HEK293T (cell line): Measurements from ENCODE around the gene BNIP2.
"Not testable (repeated sequence)": the region's sequence is repeated elsewhere in the genome, so short reads cannot be mapped to it uniquely, and the experiment has no call there.

Experiments used
- CTCF ChIA-PET: fragments of 350-600 bp; formaldehyde crosslinking; extraction: SDS; loops from one replicate; lab custom pipeline; 2021; ENCODE audit warnings: antibody characterized with exemption, inconsistent platforms; lab: Yijun Ruan, JAX
- POLR2A ChIA-PET: fragments of 350-600 bp; formaldehyde crosslinking; extraction: SDS; loops from one replicate; lab custom pipeline; 2020; ENCODE audit warnings: antibody characterized with exemption, inconsistent platforms; lab: Yijun Ruan, JAX
- DNase-seq: peaks from one replicate; pipeline ENCODE4 v3.0.0; 2012; ENCODE audit warnings: mixed read lengths; ENCODE audit errors: extremely low spot score
- ARNT ChIP-seq: fragments of 450-650 bp; IDR thresholded peaks from 2 replicates; pipeline ENCODE4 v1.6.1; 2017; ENCODE audit warnings: mild to moderate bottlenecking
- BHLHE40 ChIP-seq: fragments of 450-650 bp; IDR thresholded peaks from 2 replicates; pipeline ENCODE4 v1.6.1; 2016; ENCODE audit warnings: mild to moderate bottlenecking, moderate library complexity, borderline replicate concordance
- CTBP1 ChIP-seq: fragments of 450-650 bp; IDR thresholded peaks from 2 replicates; pipeline ENCODE4 v1.6.1; 2016; ENCODE audit warnings: borderline replicate concordance
- ELF4 ChIP-seq: fragments of 450-650 bp; IDR thresholded peaks from 2 replicates; pipeline ENCODE4 v1.6.1; 2017; ENCODE audit warnings: antibody characterized with exemption
- FOXA1 ChIP-seq: fragments of 450-650 bp; IDR thresholded peaks from 2 replicates; pipeline ENCODE4 v1.6.1; 2016; ENCODE audit warnings: mild to moderate bottlenecking
- FOXK2 ChIP-seq: fragments of 450-650 bp; IDR thresholded peaks from 2 replicates; pipeline ENCODE4 v1.6.1; 2016; ENCODE audit warnings: mild to moderate bottlenecking
- FOXM1 ChIP-seq: fragments of 450-650 bp; IDR thresholded peaks from 2 replicates; pipeline ENCODE4 v1.6.1; 2017; ENCODE audit warnings: mild to moderate bottlenecking, borderline replicate concordance
- HDGF ChIP-seq: fragments of 450-650 bp; IDR thresholded peaks from 2 replicates; pipeline ENCODE4 v1.6.1; 2017; ENCODE audit warnings: antibody characterized with exemption, borderline replicate concordance
- L3MBTL2 ChIP-seq: fragments of 450-650 bp; conservative IDR thresholded peaks from 2 replicates; pipeline ENCODE4 v1.6.1; 2016; ENCODE audit warnings: mild to moderate bottlenecking
- LEF1 ChIP-seq: fragments of 450-650 bp; IDR thresholded peaks from 2 replicates; pipeline ENCODE4 v1.6.1; 2017; ENCODE audit warnings: mild to moderate bottlenecking, borderline replicate concordance
- NFRKB ChIP-seq: fragments of 450-650 bp; IDR thresholded peaks from 2 replicates; pipeline ENCODE4 v1.6.1; 2016; ENCODE audit warnings: mild to moderate bottlenecking, moderate library complexity
- SP1 ChIP-seq: fragments of 450-650 bp; IDR thresholded peaks from 2 replicates; pipeline ENCODE4 v1.6.1; 2017
- SUZ12 ChIP-seq: fragments of 450-650 bp; IDR thresholded peaks from 2 replicates; pipeline ENCODE4 v1.6.1; 2016; ENCODE audit warnings: mild to moderate bottlenecking
- TARDBP ChIP-seq: fragments of 450-650 bp; IDR thresholded peaks from 2 replicates; pipeline ENCODE4 v1.6.1; 2016
- ZNF384 ChIP-seq: fragments of 450-650 bp; IDR thresholded peaks from 2 replicates; pipeline ENCODE4 v1.6.1; 2016
- TF ChIP-seq, protein P1 (sequence below): fragments of 450-650 bp; IDR thresholded peaks from 2 replicates; pipeline ENCODE4 v1.6.1; 2016

BNIP2 gene

GRCh38 chr15:59703979-59704796 is 15.1 kb upstream of the BNIP2 start:
- ChIA-PET POLR2A (no interaction called here), CTCF (interaction anchor here (1.5 kb wide), 1 partner anchor 18 kb away, joined by 3 read pairs; no protein-coding TSS in a partner anchor)
- TF ChIP-seq TARDBP (0 out of 2 replicates have a peak, but pooled peaks have one; percentile 14), ZNF384 (peak; percentile 93), SP1 (no peak), ARNT (peak; percentile 94), CTBP1 (peak; percentile 97), L3MBTL2 (no peak), FOXA1 (no peak), LEF1 (peak; percentile 43; the same call in 1 of the 2 replicates), NFRKB (no peak), SUZ12 (no peak), BHLHE40 (peak; percentile 32; the same call in 1 of the 2 replicates), FOXK2 (peak; percentile 29; the same call in 1 of the 2 replicates)
- TF ChIP-seq, protein P1, sequence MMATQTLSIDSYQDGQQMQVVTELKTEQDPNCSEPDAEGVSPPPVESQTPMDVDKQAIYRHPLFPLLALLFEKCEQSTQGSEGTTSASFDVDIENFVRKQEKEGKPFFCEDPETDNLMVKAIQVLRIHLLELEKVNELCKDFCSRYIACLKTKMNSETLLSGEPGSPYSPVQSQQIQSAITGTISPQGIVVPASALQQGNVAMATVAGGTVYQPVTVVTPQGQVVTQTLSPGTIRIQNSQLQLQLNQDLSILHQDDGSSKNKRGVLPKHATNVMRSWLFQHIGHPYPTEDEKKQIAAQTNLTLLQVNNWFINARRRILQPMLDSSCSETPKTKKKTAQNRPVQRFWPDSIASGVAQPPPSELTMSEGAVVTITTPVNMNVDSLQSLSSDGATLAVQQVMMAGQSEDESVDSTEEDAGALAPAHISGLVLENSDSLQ = peak; percentile 91
- DNase-seq = no peak

DNA sequence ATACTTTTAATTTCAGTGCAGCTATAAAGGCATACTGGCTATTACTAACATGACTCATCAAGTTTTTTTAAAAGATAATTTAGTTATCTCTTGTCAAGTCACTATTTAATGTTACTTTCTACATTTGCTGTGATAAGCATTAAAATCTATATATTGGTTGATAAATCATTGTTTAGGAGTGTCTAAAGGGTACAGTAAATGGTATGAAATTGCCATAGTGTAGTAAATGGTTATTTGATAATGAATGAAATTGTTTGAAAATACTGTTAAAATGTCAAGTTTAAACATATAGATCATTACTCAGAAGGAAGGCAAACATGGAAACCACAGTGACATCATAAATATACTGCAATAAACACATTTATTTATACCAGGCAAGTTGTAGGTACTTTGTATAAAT is 13.2 kb upstream of the BNIP2 start:
- ChIA-PET POLR2A (no interaction called here), CTCF (no interaction called here)
- TF ChIP-seq BHLHE40 (no peak), NFRKB (no peak), SP1 (no peak), LEF1 (peak; percentile 70; the same call in 1 of the 2 replicates), HDGF (no peak), L3MBTL2 (no peak), ELF4 (0 out of 2 replicates have a peak, but pooled peaks have one; percentile 15), CTBP1 (peak; percentile 97), FOXA1 (peak; percentile 96), ARNT (peak; percentile 72), SUZ12 (no peak), FOXM1 (no peak), TARDBP (no peak; the same call in 1 of the 2 replicates), ZNF384 (peak; percentile 90), FOXK2 (no peak)
- TF ChIP-seq, protein P1 = peak; percentile 96
- DNase-seq = no peak

- no peak for TF ChIP-seq HDGF
- TF ChIP-seq BHLHE40 = no peak
- no peak for TF ChIP-seq ARNT
- DNase-seq = no peak
- POLR2A ChIA-PET = no interaction called here
- CTCF ChIA-PET = no interaction called here
Observed at GRCh38 chr15:59701880-59702279, 12.8 kb upstream of the BNIP2 start.

DNA sequence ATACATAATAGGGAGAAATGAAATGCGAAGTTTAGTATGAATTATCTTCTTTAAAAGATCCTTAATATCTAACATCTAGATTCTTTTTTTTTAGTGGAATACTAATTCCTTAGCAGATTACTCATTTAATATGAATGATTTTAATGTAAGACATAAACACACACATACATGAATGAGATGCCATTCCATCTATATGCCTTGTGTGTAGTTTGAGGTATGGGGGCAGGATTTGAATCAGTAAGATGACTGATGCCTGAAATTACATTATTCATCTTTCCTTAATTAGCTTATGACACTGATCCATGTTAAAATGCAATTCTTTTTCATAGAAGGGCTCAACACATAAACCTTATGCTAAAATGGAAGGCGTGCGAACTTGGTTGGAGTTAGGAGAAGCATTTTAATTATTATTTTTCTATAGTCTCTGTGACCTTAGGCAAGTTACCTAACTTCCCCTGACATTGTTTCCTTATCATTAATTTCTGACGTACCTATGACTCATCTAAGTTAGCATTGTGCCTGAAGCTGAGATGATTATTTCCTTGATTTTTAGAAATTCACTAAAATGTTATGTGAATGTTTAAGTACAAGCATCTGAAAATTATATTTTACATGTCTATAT is 10.8 kb upstream of the BNIP2 start:
- DNase-seq = no peak
- no peak for TF ChIP-seq SP1
- TF ChIP-seq CTBP1 = no peak
- TF ChIP-seq L3MBTL2 = no peak
- no peak for TF ChIP-seq ARNT
- TF ChIP-seq, protein P1 = no peak
- no peak for TF ChIP-seq ELF4
- TF ChIP-seq TARDBP = no peak
- no peak for TF ChIP-seq FOXA1
- no peak for TF ChIP-seq FOXK2
- TF ChIP-seq BHLHE40 = no peak
- ChIA-PET CTCF (no interaction called here), POLR2A (no interaction called here)

GRCh38 chr15:59698065-59698464 is 8.9 kb upstream of the BNIP2 start:
- ChIA-PET CTCF (interaction anchor here (0.6 to 0.7 kb wide), 3 partner anchors 67 to 519 kb away, joined by 3 to 7 read pairs (median 4); no protein-coding TSS in a partner anchor), POLR2A (interaction anchor here (1.0 kb wide), 1 partner anchor 40 kb away, joined by 3 read pairs; the partner anchor contains the start of gene GTF2A2)

GRCh38 chr15:59696332-59696731 is 7.2 kb upstream of the BNIP2 start:
- DNase-seq = no peak
- CTCF ChIA-PET = no interaction called here
- no peak for TF ChIP-seq FOXA1
- no peak for TF ChIP-seq ARNT
- no peak for TF ChIP-seq SP1
- POLR2A ChIA-PET = no interaction called here

More at GRCh38 chr15:59698065-59698464, 8.9 kb upstream of the BNIP2 start:
- not testable (repeated sequence) for DNase-seq
